ENCODE measurements around the gene TNNI2.
A peak's percentile ranks its signal among the peaks of the same experiment; 100 is the strongest.
"Not testable (repeated sequence)": the region's sequence is repeated elsewhere in the genome, so short reads cannot be mapped to it uniquely, and the experiment has no call there.

TNNI2 gene

GRCh38 chr11:1868636-1869291 is 30.0 kb downstream of the TNNI2 start:
- peak in 3 of 10 donors; percentile 64 to 66 (median 66) for DNase-seq
- intact Hi-C loops (cut with DNase I) = no loop called here

GRCh38 chr11:1869427-1870325 is 30.9 kb downstream of the TNNI2 start:
- peak in 3 of 10 donors; percentile 65 to 83 (median 72) for DNase-seq
- intact Hi-C loops (cut with DNase I) = no loop called here

- no peak for DNase-seq
- intact Hi-C loops (cut with DNase I) = no loop called here
Observed at GRCh38 chr11:1870326-1870696, 31.5 kb downstream of the TNNI2 start.

GRCh38 chr11:1870721-1871466 is 32.1 kb downstream of the TNNI2 start:
- intact Hi-C loops (cut with DNase I) = no loop called here
- DNase-seq = peak in 7 of 10 donors; percentile 38 to 92 (median 62)

- peak in 3 of 10 donors; percentile 19 to 77 (median 33) for DNase-seq
- intact Hi-C loops (cut with DNase I) = no loop called here
Observed at GRCh38 chr11:1871531-1871930, 32.8 kb downstream of the TNNI2 start.

- DNase-seq = peak in 4 of 10 donors; percentile 19 to 65 (median 51)
- intact Hi-C loops (cut with DNase I) = no loop called here
Observed at GRCh38 chr11:1872267-1872985, 33.6 kb downstream of the TNNI2 start.

GRCh38 chr11:1873048-1873812 is 34.4 kb downstream of the TNNI2 start:
- DNase-seq = peak in 2 of 10 donors; percentile 17 to 72
- intact Hi-C loops (cut with DNase I) = no loop called here

GRCh38 chr11:1873813-1874150 is 35.0 kb downstream of the TNNI2 start:
- intact Hi-C loops (cut with DNase I) = not testable (repeated sequence)
- DNase-seq = peak in 1 of 10 donors; percentile 59

GRCh38 chr11:1874441-1875092 is 35.8 kb downstream of the TNNI2 start:
- DNase-seq = peak in 5 of 10 donors; percentile 5 to 64 (median 39)
- intact Hi-C loops (cut with DNase I) = not testable (repeated sequence)

- intact Hi-C loops (cut with DNase I) = no loop called here
- DNase-seq = peak in 5 of 10 donors; percentile 4 to 83 (median 69)
Observed at GRCh38 chr11:1875093-1875850, 36.5 kb downstream of the TNNI2 start.

GRCh38 chr11:1875851-1876301 is 37.1 kb downstream of the TNNI2 start:
- intact Hi-C loops (cut with DNase I) = not testable (repeated sequence)
- peak in 5 of 10 donors; percentile 3 to 59 (median 7) for DNase-seq

GRCh38 chr11:1876361-1877063 is 37.7 kb downstream of the TNNI2 start:
- intact Hi-C loops (cut with DNase I) = no loop called here

GRCh38 chr11:1877211-1878136 is 38.7 kb downstream of the TNNI2 start:
- DNase-seq = peak in 5 of 10 donors; percentile 6 to 87 (median 70)
- intact Hi-C loops (cut with DNase I) = no loop called here

More at GRCh38 chr11:1876361-1877063, 37.7 kb downstream of the TNNI2 start:
- DNase-seq = peak in 6 of 10 donors; percentile 10 to 81 (median 52)

- peak in 5 of 10 donors; percentile 2 to 80 (median 67) for DNase-seq
- intact Hi-C loops (cut with DNase I) = no loop called here
Observed at GRCh38 chr11:1878137-1879031, 39.6 kb downstream of the TNNI2 start.

GRCh38 chr11:1879342-1879940 is 40.7 kb downstream of the TNNI2 start:
- intact Hi-C loops (cut with DNase I) = no loop called here
- DNase-seq = peak in 4 of 10 donors; percentile 9 to 60 (median 51)

All from posterior cingulate gyrus (tissue), 11 donors.